ENCODE results near the gene DACH1.

The DACH1 gene

GRCh38 chr13:71583581-71583980 lies 283.4 kb downstream of the DACH1 start:
- no peak for DNase-seq (ENCODE audit: low read depth)

- DNase-seq (ENCODE audit: low read depth), result no peak
These were observed 286.4 kb downstream of the DACH1 start for GRCh38 chr13:71580614-71581013.

- DNase-seq (ENCODE audit: low read depth), result no peak
These were observed 289.0 kb downstream of the DACH1 start for GRCh38 chr13:71578048-71578447.

GRCh38 chr13:71577127-71577526 lies 289.9 kb downstream of the DACH1 start:
- DNase-seq (ENCODE audit: low read depth), result no peak

GRCh38 chr13:71576571-71576970 lies 290.4 kb downstream of the DACH1 start:
- no peak for DNase-seq (ENCODE audit: low read depth)

GRCh38 chr13:71546881-71547280 lies 320.1 kb downstream of the DACH1 start:
- DNase-seq (ENCODE audit: low read depth), result no peak

GRCh38 chr13:71540098-71540497 lies 326.9 kb downstream of the DACH1 start:
- DNase-seq (ENCODE audit: low read depth), result no peak

- no peak for DNase-seq (ENCODE audit: low read depth)
These were observed 330.8 kb downstream of the DACH1 start for GRCh38 chr13:71536201-71536600.

- no peak for DNase-seq (ENCODE audit: low read depth)
These were observed 342.2 kb downstream of the DACH1 start for GRCh38 chr13:71524613-71525304.

GRCh38 chr13:71524245-71524612 lies 342.8 kb downstream of the DACH1 start:
- DNase-seq (ENCODE audit: low read depth), result no peak

- no peak for DNase-seq (ENCODE audit: low read depth)
These were observed 344.0 kb downstream of the DACH1 start for GRCh38 chr13:71522941-71523526.

- no peak for DNase-seq (ENCODE audit: low read depth)
These were observed 350.0 kb downstream of the DACH1 start for GRCh38 chr13:71517004-71517403.

GRCh38 chr13:71516521-71516920 lies 350.5 kb downstream of the DACH1 start:
- no peak for DNase-seq (ENCODE audit: low read depth)

- no peak for DNase-seq (ENCODE audit: low read depth)
These were observed 351.3 kb downstream of the DACH1 start for GRCh38 chr13:71515744-71516038.

- DNase-seq (ENCODE audit: low read depth), result no peak
These were observed 351.9 kb downstream of the DACH1 start for GRCh38 chr13:71514900-71515743.

- DNase-seq (ENCODE audit: low read depth), result no peak
These were observed 353.5 kb downstream of the DACH1 start for GRCh38 chr13:71513411-71514033.

GRCh38 chr13:71503781-71504180 lies 363.2 kb downstream of the DACH1 start:
- no peak for DNase-seq (ENCODE audit: low read depth)

- DNase-seq (ENCODE audit: low read depth), result no peak
These were observed 367.0 kb downstream of the DACH1 start for GRCh38 chr13:71499944-71500514.

- DNase-seq (ENCODE audit: low read depth), result no peak
These were observed 367.8 kb downstream of the DACH1 start for GRCh38 chr13:71499235-71499634.

- DNase-seq (ENCODE audit: low read depth), result no peak
These were observed 373.8 kb downstream of the DACH1 start for GRCh38 chr13:71493189-71493588.

GRCh38 chr13:71492346-71492871 lies 374.6 kb downstream of the DACH1 start:
- no peak for DNase-seq (ENCODE audit: low read depth)

- no peak for DNase-seq (ENCODE audit: low read depth)
These were observed 376.0 kb downstream of the DACH1 start for GRCh38 chr13:71491010-71491409.
